ENCODE measurements around the gene NHSL2.

The NHSL2 gene

DNA sequence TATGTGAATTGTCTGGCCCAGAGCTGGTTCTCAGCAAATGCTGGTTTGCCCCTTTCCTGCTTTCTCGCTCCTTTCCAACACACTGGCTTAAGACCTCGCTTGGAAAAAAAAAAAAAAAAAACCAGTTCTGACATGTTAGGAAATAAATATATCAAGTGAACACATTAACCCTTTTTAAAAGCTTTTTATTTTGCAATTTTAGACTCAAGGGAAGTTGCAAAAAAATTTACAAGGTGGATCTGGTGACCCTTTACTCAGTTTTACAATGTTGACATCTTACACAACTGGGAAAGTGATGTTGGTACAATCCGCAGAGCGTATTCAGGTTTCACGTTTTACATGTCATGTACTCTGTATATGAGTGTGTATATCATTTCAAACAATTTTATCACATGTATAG is 121.0 kb downstream of the NHSL2 start:
- no peak overlapping the region for H2AFZ ChIP-seq (ENCODE audit: low read depth, low read length)
- TF ChIP-seq, protein P1, sequence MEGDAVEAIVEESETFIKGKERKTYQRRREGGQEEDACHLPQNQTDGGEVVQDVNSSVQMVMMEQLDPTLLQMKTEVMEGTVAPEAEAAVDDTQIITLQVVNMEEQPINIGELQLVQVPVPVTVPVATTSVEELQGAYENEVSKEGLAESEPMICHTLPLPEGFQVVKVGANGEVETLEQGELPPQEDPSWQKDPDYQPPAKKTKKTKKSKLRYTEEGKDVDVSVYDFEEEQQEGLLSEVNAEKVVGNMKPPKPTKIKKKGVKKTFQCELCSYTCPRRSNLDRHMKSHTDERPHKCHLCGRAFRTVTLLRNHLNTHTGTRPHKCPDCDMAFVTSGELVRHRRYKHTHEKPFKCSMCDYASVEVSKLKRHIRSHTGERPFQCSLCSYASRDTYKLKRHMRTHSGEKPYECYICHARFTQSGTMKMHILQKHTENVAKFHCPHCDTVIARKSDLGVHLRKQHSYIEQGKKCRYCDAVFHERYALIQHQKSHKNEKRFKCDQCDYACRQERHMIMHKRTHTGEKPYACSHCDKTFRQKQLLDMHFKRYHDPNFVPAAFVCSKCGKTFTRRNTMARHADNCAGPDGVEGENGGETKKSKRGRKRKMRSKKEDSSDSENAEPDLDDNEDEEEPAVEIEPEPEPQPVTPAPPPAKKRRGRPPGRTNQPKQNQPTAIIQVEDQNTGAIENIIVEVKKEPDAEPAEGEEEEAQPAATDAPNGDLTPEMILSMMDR (IDR thresholded peaks at IDR 0.05; ENCODE audit: low read depth, low read length) = no peak
- no peak for TF ChIP-seq EZH2phosphoT487 (IDR thresholded peaks at IDR 0.05; ENCODE audit: low read depth)
- no peaks in the 10 kb centered on the region for H3K4me1 ChIP-seq (ENCODE audit: low read length)
- no peak overlapping the region for H3K9ac ChIP-seq (ENCODE audit: low read length)
- H4K20me1 ChIP-seq (ENCODE audit: insufficient read depth, low read length) = no peaks in the 10 kb centered on the region
- no peaks in the 10 kb centered on the region for H3K36me3 ChIP-seq (replicated peaks; ENCODE audit: low read depth, low read length)
- no peaks in the 10 kb centered on the region for H3K9me3 ChIP-seq (ENCODE audit: insufficient read depth, low read length)
- H3K27me3 ChIP-seq (ENCODE audit: low read depth, low read length) = no peaks in the 10 kb centered on the region
- H3K4me3 ChIP-seq (ENCODE audit: low read length) = no peak overlapping the region
- H3K4me2 ChIP-seq (ENCODE audit: low read length) = no peak overlapping the region
- no peak overlapping the region for H3K27ac ChIP-seq (ENCODE audit: low read length)
- no peaks in the 10 kb centered on the region for H3K79me2 ChIP-seq (ENCODE audit: low read length)

GRCh38 chrX:72037601-72038000 is 127.0 kb downstream of the NHSL2 start:
- H3K27ac ChIP-seq (ENCODE audit: low read length) = no peak overlapping the region
- H3K79me2 ChIP-seq (ENCODE audit: low read length) = no peaks in the 10 kb centered on the region
- H3K4me2 ChIP-seq (ENCODE audit: low read length) = no peak overlapping the region
- TF ChIP-seq, protein P1 (IDR thresholded peaks at IDR 0.05; ENCODE audit: low read depth, low read length) = no peak
- no peak for TF ChIP-seq EZH2phosphoT487 (IDR thresholded peaks at IDR 0.05; ENCODE audit: low read depth)
- H3K4me3 ChIP-seq (ENCODE audit: low read length) = no peak overlapping the region
- H4K20me1 ChIP-seq (ENCODE audit: insufficient read depth, low read length) = no peaks in the 10 kb centered on the region
- H3K36me3 ChIP-seq (replicated peaks; ENCODE audit: low read depth, low read length) = no peaks in the 10 kb centered on the region
- H3K9ac ChIP-seq (ENCODE audit: low read length) = no peak overlapping the region
- no peaks in the 10 kb centered on the region for H3K9me3 ChIP-seq (ENCODE audit: insufficient read depth, low read length)
- H3K4me1 ChIP-seq (ENCODE audit: low read length) = no peaks in the 10 kb centered on the region
- H2AFZ ChIP-seq (ENCODE audit: low read depth, low read length) = no peak overlapping the region
- no peaks in the 10 kb centered on the region for H3K27me3 ChIP-seq (ENCODE audit: low read depth, low read length)

- Histone ChIP-seq H2AFZ (ENCODE audit: low read depth, low read length) (no peak overlapping the region), H3K27ac (ENCODE audit: low read length) (no peak overlapping the region), H3K4me2 (ENCODE audit: low read length) (no peak overlapping the region), H4K20me1 (ENCODE audit: insufficient read depth, low read length) (no peaks in the 10 kb centered on the region), H3K79me2 (ENCODE audit: low read length) (no peaks in the 10 kb centered on the region), H3K36me3 (replicated peaks; ENCODE audit: low read depth, low read length) (no peaks in the 10 kb centered on the region), H3K9ac (ENCODE audit: low read length) (no peak overlapping the region), H3K4me3 (ENCODE audit: low read length) (no peak overlapping the region), H3K27me3 (ENCODE audit: low read depth, low read length) (no peaks in the 10 kb centered on the region), H3K4me1 (ENCODE audit: low read length) (no peaks in the 10 kb centered on the region), H3K9me3 (ENCODE audit: insufficient read depth, low read length) (no peaks in the 10 kb centered on the region)
- TF ChIP-seq, protein P1 (IDR thresholded peaks at IDR 0.05; ENCODE audit: low read depth, low read length) = no peak
- no peak for TF ChIP-seq EZH2phosphoT487 (IDR thresholded peaks at IDR 0.05; ENCODE audit: low read depth)
Observed at GRCh38 chrX:72038016-72038415, 127.4 kb downstream of the NHSL2 start.

- H3K27me3 ChIP-seq (ENCODE audit: low read depth, low read length) = no peaks in the 10 kb centered on the region
- no peaks in the 10 kb centered on the region for H3K79me2 ChIP-seq (ENCODE audit: low read length)
Observed at GRCh38 chrX:72038868-72039267, 128.2 kb downstream of the NHSL2 start.

More at GRCh38 chrX:72038868-72039267, 128.2 kb downstream of the NHSL2 start:
- Histone ChIP-seq H3K4me3 (ENCODE audit: low read length) (no peak overlapping the region), H3K27ac (ENCODE audit: low read length) (no peak overlapping the region), H3K4me2 (ENCODE audit: low read length) (no peak overlapping the region), H3K9ac (ENCODE audit: low read length) (no peak overlapping the region), H3K9me3 (ENCODE audit: insufficient read depth, low read length) (no peaks in the 10 kb centered on the region), H2AFZ (ENCODE audit: low read depth, low read length) (no peak overlapping the region), H3K4me1 (ENCODE audit: low read length) (no peaks in the 10 kb centered on the region), H4K20me1 (ENCODE audit: insufficient read depth, low read length) (no peaks in the 10 kb centered on the region), H3K36me3 (replicated peaks; ENCODE audit: low read depth, low read length) (no peaks in the 10 kb centered on the region)
- no peak for TF ChIP-seq EZH2phosphoT487 (IDR thresholded peaks at IDR 0.05; ENCODE audit: low read depth)
- TF ChIP-seq, protein P1 (IDR thresholded peaks at IDR 0.05; ENCODE audit: low read depth, low read length) = no peak
